GM21737 (cell line): ENCODE results near the gene HSD17B13.
"Not testable (repeated sequence)": the region's sequence is repeated elsewhere in the genome, so short reads cannot be mapped to it uniquely, and the experiment has no call there.

Source experiments
- ATAC-seq: cut with Tn5 transposase; IDR thresholded peaks from one replicate; pipeline ENCODE4 v1.9.1; 2021; ENCODE audit warnings: mild to moderate bottlenecking, moderate library complexity; ENCODE audit not compliant: unreplicated experiment

HSD17B13 gene

GRCh38 chr4:87322754-87323153 is at the start of gene HSD17B13:
HSD17B13 (minus strand) TSS chr4:87322882; CDS start chr4:87322841, 41 bp downstream.
- no peak for ATAC-seq

- ATAC-seq, result no peak
Measured at GRCh38 chr4:87370068-87370467, 47.4 kb upstream of the HSD17B13 start.

- no peak for ATAC-seq
Measured at GRCh38 chr4:87366521-87367162, 44.0 kb upstream of the HSD17B13 start.

- no peak for ATAC-seq
Measured at GRCh38 chr4:87365348-87365747, 42.7 kb upstream of the HSD17B13 start.

GRCh38 chr4:87363552-87363951 is 40.9 kb upstream of the HSD17B13 start:
- ATAC-seq, result no peak

- ATAC-seq, result no peak
Measured at GRCh38 chr4:87360338-87360935, 37.8 kb upstream of the HSD17B13 start.

- no peak for ATAC-seq
Measured at GRCh38 chr4:87359258-87359657, 36.6 kb upstream of the HSD17B13 start.

GRCh38 chr4:87356832-87357526 is 34.3 kb upstream of the HSD17B13 start:
- no peak for ATAC-seq

GRCh38 chr4:87354168-87355102 is 31.8 kb upstream of the HSD17B13 start:
- ATAC-seq, result no peak

- ATAC-seq, result peak; percentile 85
Measured at GRCh38 chr4:87353592-87353991, 30.9 kb upstream of the HSD17B13 start.

GRCh38 chr4:87345139-87345538 is 22.5 kb upstream of the HSD17B13 start:
- ATAC-seq, result no peak

- no peak for ATAC-seq
Measured at GRCh38 chr4:87342872-87343271, 20.2 kb upstream of the HSD17B13 start.

- not testable (repeated sequence) for ATAC-seq
Measured at GRCh38 chr4:87341954-87342635, 19.4 kb upstream of the HSD17B13 start.

- no peak for ATAC-seq
Measured at GRCh38 chr4:87339440-87339839, 16.8 kb upstream of the HSD17B13 start.

- ATAC-seq, result no peak
Measured at GRCh38 chr4:87337361-87337760, 14.7 kb upstream of the HSD17B13 start.

- no peak for ATAC-seq
Measured at GRCh38 chr4:87333267-87333666, 10.6 kb upstream of the HSD17B13 start.

GRCh38 chr4:87330761-87331160 is 8.1 kb upstream of the HSD17B13 start:
- ATAC-seq, result no peak

GRCh38 chr4:87327136-87327535 is 4.5 kb upstream of the HSD17B13 start:
- no peak for ATAC-seq

GRCh38 chr4:87326460-87326859 is 3.8 kb upstream of the HSD17B13 start:
- no peak for ATAC-seq

GRCh38 chr4:87321888-87322287 is 794 bp downstream of the HSD17B13 start:
- no peak for ATAC-seq
